Measurements from ENCODE around the gene DDX1. TPM values are rescaled to one million over a fixed set of nuclear protein-coding genes. Genes with fewer than 3 reads are reported as not detected.

DDX1 gene
- total and polyA plus RNA-seq, 2 experiments from 2014 or later, result 99.9 to 102 TPM

GRCh38 chr2:15678909-15679308 lies 87.2 kb downstream of the DDX1 start (continued):
- TF ChIP-seq, protein P1, sequence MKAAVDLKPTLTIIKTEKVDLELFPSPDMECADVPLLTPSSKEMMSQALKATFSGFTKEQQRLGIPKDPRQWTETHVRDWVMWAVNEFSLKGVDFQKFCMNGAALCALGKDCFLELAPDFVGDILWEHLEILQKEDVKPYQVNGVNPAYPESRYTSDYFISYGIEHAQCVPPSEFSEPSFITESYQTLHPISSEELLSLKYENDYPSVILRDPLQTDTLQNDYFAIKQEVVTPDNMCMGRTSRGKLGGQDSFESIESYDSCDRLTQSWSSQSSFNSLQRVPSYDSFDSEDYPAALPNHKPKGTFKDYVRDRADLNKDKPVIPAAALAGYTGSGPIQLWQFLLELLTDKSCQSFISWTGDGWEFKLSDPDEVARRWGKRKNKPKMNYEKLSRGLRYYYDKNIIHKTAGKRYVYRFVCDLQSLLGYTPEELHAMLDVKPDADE (IDR thresholded peaks at IDR 0.05), result no peak
- TF ChIP-seq EZH2 (IDR thresholded peaks at IDR 0.05; ENCODE audit: low read depth, unreplicated experiment) (no peak), JUNB (IDR thresholded peaks at IDR 0.05; ENCODE audit: unreplicated experiment) (no peak), NANOG (IDR thresholded peaks at IDR 0.05; ENCODE audit: borderline replicate concordance) (no peak)

DNA sequence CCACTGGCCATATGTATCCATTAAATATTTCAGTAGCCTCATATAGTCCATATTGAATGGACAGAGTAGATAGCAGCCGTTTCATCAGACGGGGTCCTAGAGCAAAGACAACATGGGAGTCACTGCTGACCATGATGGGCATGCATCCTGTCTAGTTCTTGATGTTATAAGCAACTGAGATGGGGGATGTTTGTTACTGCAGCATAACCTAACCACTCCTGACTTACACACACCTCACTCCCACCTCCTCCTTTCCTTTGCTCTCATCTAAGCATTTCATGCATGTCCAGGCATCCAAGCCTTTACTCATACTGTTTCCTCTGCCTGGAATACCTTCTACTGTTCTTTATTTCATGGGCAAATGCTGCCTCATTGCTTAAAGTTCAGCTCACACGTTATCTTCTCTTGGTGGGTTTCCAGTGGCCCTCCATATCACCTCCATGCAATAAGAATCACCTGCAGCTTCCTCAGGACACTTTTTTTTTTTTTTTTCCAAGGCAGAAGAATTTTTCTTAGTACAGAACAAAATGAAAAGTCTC lies 87.8 kb downstream of the DDX1 start:
- Histone ChIP-seq H3F3A (replicated peaks; ENCODE audit: low read depth) (no peaks in the 10 kb centered on the region), H3K9me2 (ENCODE audit: insufficient read depth) (no peaks in the 10 kb centered on the region), H3K27ac (ENCODE audit: low read depth) (no peak overlapping the region), H3K36me3 (ENCODE audit: insufficient read depth) (no peaks in the 10 kb centered on the region), H3K27me3 (ENCODE audit: insufficient read depth) (no peaks in the 10 kb centered on the region), H2AFZ (no peak overlapping the region), H3K79me2 (replicated peaks; ENCODE audit: insufficient read depth) (no peaks in the 10 kb centered on the region), H3K4me3 (no peak overlapping the region), H4K20me1 (replicated peaks; ENCODE audit: insufficient read depth) (no peaks in the 10 kb centered on the region), H3K4me1 (ENCODE audit: insufficient read depth) (no peaks in the 10 kb centered on the region), H3K4me2 (no peak overlapping the region)
- Mint-ChIP-seq H3K4me1 (peaks cover 2% of the 10 kb centered on the region; the same call in 1 of the 3 replicates), H3K4me3 (no peak overlapping the region), H3K9me3 (peaks cover 31% of the 10 kb centered on the region), H3K27me3 (ENCODE audit: insufficient read depth, low read depth, poor library complexity) (peaks cover 16% of the 10 kb centered on the region), H3K27ac (no peak overlapping the region), H3K36me3 (ENCODE audit: low read depth) (peaks cover 22% of the 10 kb centered on the region; the same call in 2 of the 3 replicates)
- ATAC-seq, result no peak
- no peak for DNase-seq (ENCODE audit: low spot score)
- TF ChIP-seq ZNF114 (CRISPR knock-in tag; IDR thresholded peaks at IDR 0.05) (no peak), POLR2AphosphoS5 (IDR thresholded peaks at IDR 0.05; ENCODE audit: low read depth) (no peak), JUNB (IDR thresholded peaks at IDR 0.05; ENCODE audit: unreplicated experiment) (no peak), NANOG (IDR thresholded peaks at IDR 0.05; ENCODE audit: borderline replicate concordance) (no peak), CREB1 (CRISPR knock-in tag; IDR thresholded peaks at IDR 0.05; ENCODE audit: low read depth) (no peak), ZNF331 (CRISPR knock-in tag; IDR thresholded peaks at IDR 0.05; ENCODE audit: low read depth) (no peak), STAT1 (IDR thresholded peaks at IDR 0.05; ENCODE audit: unreplicated experiment) (no peak), CTCF (conservative IDR thresholded peaks at IDR 0.05; ENCODE audit: low read depth in 2 of 2) (no peak), EZH2phosphoT487 (IDR thresholded peaks at IDR 0.05; ENCODE audit: unreplicated experiment) (no peak)
- TF ChIP-seq, protein P1 (IDR thresholded peaks at IDR 0.05), result no peak
- TF ChIP-seq, protein P2, sequence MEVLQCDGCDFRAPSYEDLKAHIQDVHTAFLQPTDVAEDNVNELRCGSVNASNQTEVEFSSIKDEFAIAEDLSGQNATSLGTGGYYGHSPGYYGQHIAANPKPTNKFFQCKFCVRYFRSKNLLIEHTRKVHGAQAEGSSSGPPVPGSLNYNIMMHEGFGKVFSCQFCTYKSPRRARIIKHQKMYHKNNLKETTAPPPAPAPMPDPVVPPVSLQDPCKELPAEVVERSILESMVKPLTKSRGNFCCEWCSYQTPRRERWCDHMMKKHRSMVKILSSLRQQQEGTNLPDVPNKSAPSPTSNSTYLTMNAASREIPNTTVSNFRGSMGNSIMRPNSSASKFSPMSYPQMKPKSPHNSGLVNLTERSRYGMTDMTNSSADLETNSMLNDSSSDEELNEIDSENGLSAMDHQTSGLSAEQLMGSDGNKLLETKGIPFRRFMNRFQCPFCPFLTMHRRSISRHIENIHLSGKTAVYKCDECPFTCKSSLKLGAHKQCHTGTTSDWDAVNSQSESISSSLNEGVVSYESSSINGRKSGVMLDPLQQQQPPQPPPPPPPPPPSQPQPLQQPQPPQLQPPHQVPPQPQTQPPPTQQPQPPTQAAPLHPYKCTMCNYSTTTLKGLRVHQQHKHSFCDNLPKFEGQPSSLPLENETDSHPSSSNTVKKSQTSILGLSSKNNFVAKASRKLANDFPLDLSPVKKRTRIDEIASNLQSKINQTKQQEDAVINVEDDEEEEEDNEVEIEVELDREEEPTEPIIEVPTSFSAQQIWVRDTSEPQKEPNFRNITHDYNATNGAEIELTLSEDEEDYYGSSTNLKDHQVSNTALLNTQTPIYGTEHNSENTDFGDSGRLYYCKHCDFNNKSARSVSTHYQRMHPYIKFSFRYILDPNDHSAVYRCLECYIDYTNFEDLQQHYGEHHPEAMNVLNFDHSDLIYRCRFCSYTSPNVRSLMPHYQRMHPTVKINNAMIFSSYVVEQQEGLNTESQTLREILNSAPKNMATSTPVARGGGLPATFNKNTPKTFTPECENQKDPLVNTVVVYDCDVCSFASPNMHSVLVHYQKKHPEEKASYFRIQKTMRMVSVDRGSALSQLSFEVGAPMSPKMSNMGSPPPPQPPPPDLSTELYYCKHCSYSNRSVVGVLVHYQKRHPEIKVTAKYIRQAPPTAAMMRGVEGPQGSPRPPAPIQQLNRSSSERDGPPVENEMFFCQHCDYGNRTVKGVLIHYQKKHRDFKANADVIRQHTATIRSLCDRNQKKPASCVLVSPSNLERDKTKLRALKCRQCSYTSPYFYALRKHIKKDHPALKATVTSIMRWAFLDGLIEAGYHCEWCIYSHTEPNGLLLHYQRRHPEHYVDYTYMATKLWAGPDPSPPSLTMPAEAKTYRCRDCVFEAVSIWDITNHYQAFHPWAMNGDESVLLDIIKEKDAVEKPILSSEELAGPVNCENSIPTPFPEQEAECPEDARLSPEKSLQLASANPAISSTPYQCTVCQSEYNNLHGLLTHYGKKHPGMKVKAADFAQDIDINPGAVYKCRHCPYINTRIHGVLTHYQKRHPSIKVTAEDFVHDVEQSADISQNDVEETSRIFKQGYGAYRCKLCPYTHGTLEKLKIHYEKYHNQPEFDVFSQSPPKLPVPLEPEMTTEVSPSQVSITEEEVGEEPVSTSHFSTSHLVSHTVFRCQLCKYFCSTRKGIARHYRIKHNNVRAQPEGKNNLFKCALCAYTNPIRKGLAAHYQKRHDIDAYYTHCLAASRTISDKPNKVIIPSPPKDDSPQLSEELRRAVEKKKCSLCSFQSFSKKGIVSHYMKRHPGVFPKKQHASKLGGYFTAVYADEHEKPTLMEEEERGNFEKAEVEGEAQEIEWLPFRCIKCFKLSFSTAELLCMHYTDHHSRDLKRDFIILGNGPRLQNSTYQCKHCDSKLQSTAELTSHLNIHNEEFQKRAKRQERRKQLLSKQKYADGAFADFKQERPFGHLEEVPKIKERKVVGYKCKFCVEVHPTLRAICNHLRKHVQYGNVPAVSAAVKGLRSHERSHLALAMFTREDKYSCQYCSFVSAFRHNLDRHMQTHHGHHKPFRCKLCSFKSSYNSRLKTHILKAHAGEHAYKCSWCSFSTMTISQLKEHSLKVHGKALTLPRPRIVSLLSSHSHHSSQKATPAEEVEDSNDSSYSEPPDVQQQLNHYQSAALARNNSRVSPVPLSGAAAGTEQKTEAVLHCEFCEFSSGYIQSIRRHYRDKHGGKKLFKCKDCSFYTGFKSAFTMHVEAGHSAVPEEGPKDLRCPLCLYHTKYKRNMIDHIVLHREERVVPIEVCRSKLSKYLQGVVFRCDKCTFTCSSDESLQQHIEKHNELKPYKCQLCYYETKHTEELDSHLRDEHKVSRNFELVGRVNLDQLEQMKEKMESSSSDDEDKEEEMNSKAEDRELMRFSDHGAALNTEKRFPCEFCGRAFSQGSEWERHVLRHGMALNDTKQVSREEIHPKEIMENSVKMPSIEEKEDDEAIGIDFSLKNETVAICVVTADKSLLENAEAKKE (CRISPR knock-in tag; IDR thresholded peaks at IDR 0.05), result no peak

All from GM23338 (cell line).